HCT116 (cell line): ENCODE measurements around the gene YAE1. TPM values are rescaled to one million over a fixed set of nuclear protein-coding genes. Genes with fewer than 3 reads are reported as not detected.

Source experiments
- total RNA-seq: library from RNA; stranded (reverse); gene quantifications from one replicate; pipeline ENCODE4 v1.2.1, GENCODE V29; 2021; ENCODE audit not compliant: unreplicated experiment

YAE1 gene
- total RNA-seq, 1 experiment from 2014 or later = 16.9 TPM

Other genes starting within 250 kb of the YAE1 start
- gene RALA, start 57.2 kb downstream of the YAE1 start, total RNA-seq = 27.3 TPM